OCI-LY1 (cell line): ENCODE measurements around the gene RNF135.

Experiments
- H2AFZ ChIP-seq: fragments of 200-600 bp; sonication (generic), shearing (Covaris generic); 2 replicates; pipeline ENCODE4 v1.6.0; 2014; ENCODE audit warnings: antibody characterized with exemption, mild to moderate bottlenecking, low read length
- H3F3A ChIP-seq: fragments of 200-600 bp; sonication (generic), shearing (Covaris generic); 2 replicates; pipeline ENCODE4 v1.6.0; 2014; ENCODE audit warnings: mild to moderate bottlenecking, antibody characterized with exemption, low read length, moderate library complexity; ENCODE audit not compliant: insufficient read depth
- H3K27ac ChIP-seq: fragments of 200-600 bp; sonication (generic); 2 replicates; pipeline ENCODE4 v1.5.1; 2014; ENCODE audit warnings: low read length, mixed run types, mild to moderate bottlenecking, low read depth; ENCODE audit not compliant: poor library complexity, severe bottlenecking
- H3K27me3 ChIP-seq: fragments of 200-600 bp; sonication (generic); 2 replicates; pipeline ENCODE4 v1.6.0; 2014; ENCODE audit warnings: antibody characterized with exemption, mild to moderate bottlenecking, low read length, moderate library complexity; ENCODE audit not compliant: insufficient read depth
- H3K36me3 ChIP-seq: fragments of 200-600 bp; sonication (generic); 2 replicates; pipeline ENCODE4 v1.6.1; 2014; ENCODE audit warnings: mild to moderate bottlenecking, antibody characterized with exemption, low read length, moderate library complexity, mixed read lengths; ENCODE audit not compliant: insufficient read depth
- H3K4me1 ChIP-seq: fragments of 200-600 bp; sonication (generic); 2 replicates; pipeline ENCODE4 v1.5.1; 2014; ENCODE audit warnings: mild to moderate bottlenecking, low read length, moderate library complexity; ENCODE audit not compliant: insufficient read depth, severe bottlenecking
- H3K4me2 ChIP-seq: fragments of 200-600 bp; sonication (generic), shearing (Covaris generic); 2 replicates; pipeline ENCODE4 v1.6.1; 2014; ENCODE audit warnings: low read length
- H3K4me3 ChIP-seq: fragments of 200-600 bp; sonication (generic); 2 replicates; pipeline ENCODE4 v1.5.1; 2014; ENCODE audit warnings: low read length, low read depth, mild to moderate bottlenecking, mixed read lengths; ENCODE audit not compliant: poor library complexity, severe bottlenecking
- H3K79me2 ChIP-seq: fragments of 200-600 bp; shearing (Covaris generic); 2 replicates; pipeline ENCODE4 v1.6.1; 2016; ENCODE audit warnings: mixed run types, low read length, mixed read lengths; ENCODE audit not compliant: insufficient read depth
- H3K9ac ChIP-seq: fragments of 200-600 bp; sonication (generic), shearing (Covaris generic); 2 replicates; pipeline ENCODE4 v1.6.1; 2014; ENCODE audit warnings: mild to moderate bottlenecking, low read length, mixed read lengths
- H3K9me2 ChIP-seq: fragments of 200-600 bp; sonication (generic), shearing (Covaris generic); 2 replicates; pipeline ENCODE4 v1.6.1; 2014; ENCODE audit warnings: low read depth, mild to moderate bottlenecking, low read length, mixed read lengths
- H3K9me3 ChIP-seq: fragments of 200-600 bp; shearing (Covaris generic); 2 replicates; pipeline ENCODE4 v1.6.1; 2014; ENCODE audit warnings: low read length, mixed read lengths
- H4K20me1 ChIP-seq: fragments of 200-600 bp; sonication (generic), shearing (Covaris generic); 2 replicates; pipeline ENCODE4 v1.6.0; 2016; ENCODE audit warnings: mild to moderate bottlenecking, low read length; ENCODE audit not compliant: insufficient read depth
- CTCF ChIP-seq: fragments of 200-600 bp; sonication (generic), shearing (Covaris generic); IDR thresholded peaks from 2 replicates; pipeline ENCODE4 v1.5.1; 2017; ENCODE audit warnings: mild to moderate bottlenecking, antibody characterized with exemption, low read length, moderate library complexity, mixed read lengths
- EZH2 ChIP-seq: fragments of 200-600 bp; sonication (generic), shearing (Covaris generic); IDR thresholded peaks from 2 replicates; pipeline ENCODE4 v1.8.0; 2017; ENCODE audit warnings: borderline replicate concordance, mixed run types, mild to moderate bottlenecking, antibody characterized with exemption, low read length, moderate library complexity, mixed read lengths

RNF135 gene

DNA sequence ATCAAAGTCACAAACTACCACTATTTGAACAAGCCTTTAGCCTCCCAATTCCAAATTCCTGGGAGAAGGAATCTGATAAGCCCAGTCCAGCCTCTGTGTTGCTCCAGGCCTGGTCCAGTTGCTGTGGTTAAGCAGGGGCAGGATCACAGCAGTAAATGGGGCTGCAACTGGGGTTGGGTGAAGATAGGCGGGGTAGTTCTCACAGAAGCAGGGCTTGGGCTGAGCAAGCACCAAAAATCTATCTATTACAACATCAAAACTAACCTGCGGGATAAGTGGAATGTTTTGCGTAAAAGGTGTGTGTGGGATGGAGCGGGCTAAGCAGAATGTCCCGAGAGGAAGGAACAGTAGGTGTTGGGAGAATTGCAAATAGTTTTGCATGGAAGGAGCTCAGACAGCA, 23.0 kb upstream of the RNF135 start:
- Histone ChIP-seq H3F3A (no peaks in the 10 kb centered on the region), H3K79me2 (no peaks in the 10 kb centered on the region), H3K4me3 (no peak overlapping the region), H3K4me1 (peaks cover 23% of the 10 kb centered on the region), H3K36me3 (no peaks in the 10 kb centered on the region), H3K27ac (no peak overlapping the region), H3K4me2 (no peak overlapping the region), H3K9me2 (no peaks in the 10 kb centered on the region), H4K20me1 (no peaks in the 10 kb centered on the region), H3K9me3 (no peaks in the 10 kb centered on the region), H2AFZ (no peak overlapping the region), H3K9ac (no peak overlapping the region), H3K27me3 (no peaks in the 10 kb centered on the region)
- TF ChIP-seq EZH2 (no peak), CTCF (no peak)

DNA sequence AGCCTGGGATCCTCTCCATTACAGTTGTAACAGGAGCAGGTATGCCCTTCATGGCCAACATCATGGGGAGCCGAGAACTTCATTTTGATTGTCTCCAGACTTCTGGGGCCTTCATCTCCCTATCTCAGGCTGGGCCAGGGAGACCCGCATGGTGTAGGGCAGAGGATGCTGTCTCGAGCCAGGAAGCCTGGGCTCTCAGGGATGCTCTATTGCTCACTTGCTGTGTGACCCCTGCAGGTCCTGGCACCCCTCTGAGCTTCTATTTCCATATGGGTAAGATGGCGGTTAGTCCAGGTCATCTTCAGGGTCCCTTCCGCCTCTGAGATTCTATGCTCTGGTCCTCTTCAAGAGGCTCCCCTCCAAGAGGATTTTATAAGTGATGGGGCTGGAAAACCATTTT, 20.6 kb upstream of the RNF135 start:
- Histone ChIP-seq H3K4me2 (no peak overlapping the region), H3K27ac (peak overlapping the region; percentile 52), H3F3A (no peaks in the 10 kb centered on the region), H3K79me2 (no peaks in the 10 kb centered on the region), H3K4me3 (no peak overlapping the region), H3K4me1 (peaks cover 46% of the 10 kb centered on the region), H3K9me3 (no peaks in the 10 kb centered on the region), H3K9ac (no peak overlapping the region), H3K9me2 (no peaks in the 10 kb centered on the region), H3K36me3 (no peaks in the 10 kb centered on the region), H4K20me1 (no peaks in the 10 kb centered on the region), H2AFZ (no peak overlapping the region), H3K27me3 (no peaks in the 10 kb centered on the region)
- TF ChIP-seq EZH2: no peak
- no peak for TF ChIP-seq CTCF

DNA sequence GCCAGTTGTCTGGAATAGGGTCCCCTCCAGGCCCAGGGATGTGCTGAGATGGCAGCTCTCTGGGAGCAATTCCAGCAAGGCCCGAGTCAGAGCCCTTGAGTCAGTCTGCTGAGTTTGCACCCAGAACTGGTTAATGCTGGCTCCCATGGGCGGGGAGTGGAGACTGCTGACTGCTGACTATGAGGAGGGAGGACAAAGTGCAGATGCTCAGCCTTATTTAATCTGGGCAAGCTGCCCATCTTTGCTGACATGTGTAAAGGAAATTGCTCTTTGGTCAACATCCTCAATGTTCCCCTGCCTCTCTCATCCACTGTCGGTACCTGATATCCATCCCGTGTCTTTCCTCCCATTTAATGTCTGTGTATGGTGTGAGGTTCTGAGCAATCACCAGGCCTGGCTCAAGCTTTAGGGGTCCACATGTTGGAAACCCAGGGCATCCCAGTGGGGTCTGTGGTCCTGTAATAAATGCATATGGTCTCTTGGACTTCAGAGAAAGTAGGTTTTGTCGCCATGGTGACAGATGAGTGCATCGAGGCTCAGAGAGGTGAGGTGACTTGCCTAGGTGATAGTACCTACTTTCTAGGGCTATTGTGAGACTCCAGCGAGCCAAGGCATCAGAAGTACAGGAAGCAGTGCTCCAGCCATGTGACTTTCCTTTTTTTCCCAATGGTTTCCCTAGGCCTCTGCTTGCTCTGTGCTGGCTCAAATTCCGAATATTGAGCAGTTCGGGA, 20.0 kb upstream of the RNF135 start:
- Histone ChIP-seq H3K4me3 (no peak overlapping the region), H2AFZ (no peak overlapping the region), H3K9ac (no peak overlapping the region)

More for the DNA sequence above, 20.0 kb upstream of the RNF135 start:
- H3K4me1 ChIP-seq: peaks cover 46% of the 10 kb centered on the region
- no peaks in the 10 kb centered on the region for H3K9me2 ChIP-seq
- no peak overlapping the region for H3K4me2 ChIP-seq
- peak overlapping the region; percentile 52 for H3K27ac ChIP-seq
- H3K36me3 ChIP-seq: no peaks in the 10 kb centered on the region
- H3K79me2 ChIP-seq: no peaks in the 10 kb centered on the region
- no peaks in the 10 kb centered on the region for H3K9me3 ChIP-seq
- no peaks in the 10 kb centered on the region for H3F3A ChIP-seq
- no peaks in the 10 kb centered on the region for H3K27me3 ChIP-seq
- H4K20me1 ChIP-seq: no peaks in the 10 kb centered on the region
- no peak for TF ChIP-seq CTCF
- no peak for TF ChIP-seq EZH2
